GM18526 (cell line): ENCODE results near the gene PEAK3.

Experiments used
- POLR2A ChIP-seq: IDR thresholded peaks from 3 replicates; pipeline ENCODE4 v1.6.1; 2011; ENCODE audit not compliant: insufficient read length; ENCODE audit errors: extremely low read depth

PEAK3 gene

DNA sequence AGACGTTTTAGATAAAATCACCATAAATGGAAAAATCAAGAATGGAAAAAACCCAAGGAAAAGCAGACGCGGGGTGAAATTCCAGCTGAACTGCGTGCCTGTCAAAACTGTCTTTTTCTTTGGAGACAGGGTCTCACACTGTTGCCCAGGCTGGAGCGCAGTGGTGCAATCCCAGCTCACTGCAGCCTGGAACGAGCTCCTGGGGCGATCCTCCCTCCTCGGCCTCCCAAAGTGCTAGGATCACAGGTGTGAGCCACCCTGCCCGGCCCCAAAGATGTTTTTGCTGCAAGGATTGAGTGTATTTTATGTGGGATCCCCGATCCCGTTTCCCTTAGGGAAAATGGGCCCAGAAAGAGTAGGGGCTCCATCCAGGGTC is 875 bp upstream of the PEAK3 start:
- TF ChIP-seq POLR2A = no peak

- no peak for TF ChIP-seq POLR2A
Observed at GRCh38 chr19:2280633-2281264, 1.2 kb downstream of the PEAK3 start.

DNA sequence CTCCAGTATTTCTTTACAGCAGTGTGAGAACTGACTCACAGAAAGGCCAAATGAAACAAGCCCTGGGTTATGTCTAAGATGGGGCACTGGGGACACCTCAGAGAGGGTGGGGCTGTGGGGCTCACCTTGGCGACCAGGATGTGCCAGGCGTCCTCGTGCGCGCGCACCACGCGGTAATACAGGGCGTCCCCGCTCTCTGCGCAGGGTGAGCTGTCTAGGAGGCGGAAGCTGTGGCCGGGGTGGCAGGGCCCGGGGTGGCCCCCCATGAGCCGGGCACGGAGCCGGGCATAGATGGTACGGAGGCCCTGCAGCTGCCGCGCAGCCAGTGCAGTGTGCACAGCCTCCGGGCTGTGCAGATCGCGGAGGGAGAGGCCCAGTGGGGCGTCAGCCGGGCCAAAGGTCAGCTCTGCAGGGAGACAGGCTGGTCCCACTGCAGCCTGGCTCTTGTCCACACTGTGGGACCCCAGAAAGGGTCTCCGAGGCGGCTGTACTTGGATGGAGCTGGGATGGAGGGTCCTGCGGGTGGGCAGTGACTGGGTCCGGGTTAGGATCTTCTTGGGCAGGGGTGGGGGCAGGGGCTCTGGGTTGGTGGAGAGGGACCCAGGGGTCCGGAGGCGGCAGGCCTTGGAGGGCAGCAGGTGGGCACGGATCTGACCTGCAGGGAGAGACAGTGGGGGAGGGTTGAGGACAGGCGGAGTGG is 3.4 kb downstream of the PEAK3 start:
- no peak for TF ChIP-seq POLR2A

DNA sequence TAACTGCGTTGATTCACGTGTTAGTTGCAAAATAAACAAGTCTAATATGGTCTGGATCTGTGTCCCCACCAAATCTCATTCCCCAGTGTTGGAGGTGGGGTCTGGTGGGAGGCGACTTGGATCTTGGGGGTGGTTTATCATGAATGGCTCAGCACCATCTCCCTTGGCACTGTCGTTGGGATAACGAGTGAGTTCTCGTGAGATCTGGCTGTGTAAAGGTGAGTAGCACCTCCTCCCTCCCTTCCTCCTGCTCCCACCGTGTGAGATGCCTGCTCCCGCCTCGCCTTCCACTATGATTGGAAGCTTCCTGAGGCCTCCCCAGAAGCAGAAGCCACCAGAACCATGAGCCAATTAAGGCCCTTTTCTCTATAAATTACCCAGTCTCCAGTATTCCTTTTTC is 4.8 kb downstream of the PEAK3 start:
- no peak for TF ChIP-seq POLR2A

GRCh38 chr19:2276429-2276986 is 5.5 kb downstream of the PEAK3 start:
- TF ChIP-seq POLR2A = no peak

DNA sequence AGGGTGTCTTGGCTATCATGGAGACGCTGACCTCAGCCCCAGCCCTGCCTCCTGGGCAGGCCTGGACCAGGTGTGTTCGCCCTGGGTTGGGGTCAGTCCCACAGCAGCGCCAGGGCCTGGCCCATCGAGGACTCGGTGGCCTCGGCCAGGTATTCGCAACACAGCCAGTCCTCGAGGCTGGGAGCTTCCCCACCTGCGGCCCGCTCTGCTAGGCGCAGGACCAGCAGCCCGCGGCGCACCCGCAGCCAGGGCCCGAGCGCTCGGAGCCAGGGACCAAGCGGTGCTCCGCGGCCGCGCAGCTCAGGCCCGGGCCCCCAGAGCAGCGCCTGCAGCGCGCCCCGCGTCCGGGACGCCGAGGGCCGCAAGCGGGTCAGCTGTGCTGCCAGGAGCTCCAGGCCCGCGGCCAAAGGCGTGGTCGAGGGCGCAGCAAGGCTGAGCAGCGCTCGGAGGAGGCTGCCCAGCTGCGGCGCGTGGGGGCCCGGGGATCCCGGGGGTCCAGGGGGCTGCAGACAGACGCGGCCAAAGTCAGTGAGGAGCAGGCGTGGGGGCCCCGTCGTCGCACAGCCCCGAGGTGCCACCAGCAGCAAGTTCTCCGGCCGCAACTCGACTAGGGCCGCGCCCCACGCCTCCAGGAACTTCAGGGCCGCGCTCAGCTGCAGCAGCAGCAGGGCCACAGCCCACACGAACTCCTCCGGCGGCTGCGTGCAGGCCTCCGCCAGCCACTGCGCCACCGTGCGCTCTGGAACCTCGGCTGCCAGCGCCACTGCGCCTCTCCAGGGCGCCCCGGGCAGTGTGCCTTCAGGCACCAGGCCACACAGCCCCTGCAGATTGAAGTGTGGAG is 6.2 kb downstream of the PEAK3 start:
- TF ChIP-seq POLR2A = no peak

DNA sequence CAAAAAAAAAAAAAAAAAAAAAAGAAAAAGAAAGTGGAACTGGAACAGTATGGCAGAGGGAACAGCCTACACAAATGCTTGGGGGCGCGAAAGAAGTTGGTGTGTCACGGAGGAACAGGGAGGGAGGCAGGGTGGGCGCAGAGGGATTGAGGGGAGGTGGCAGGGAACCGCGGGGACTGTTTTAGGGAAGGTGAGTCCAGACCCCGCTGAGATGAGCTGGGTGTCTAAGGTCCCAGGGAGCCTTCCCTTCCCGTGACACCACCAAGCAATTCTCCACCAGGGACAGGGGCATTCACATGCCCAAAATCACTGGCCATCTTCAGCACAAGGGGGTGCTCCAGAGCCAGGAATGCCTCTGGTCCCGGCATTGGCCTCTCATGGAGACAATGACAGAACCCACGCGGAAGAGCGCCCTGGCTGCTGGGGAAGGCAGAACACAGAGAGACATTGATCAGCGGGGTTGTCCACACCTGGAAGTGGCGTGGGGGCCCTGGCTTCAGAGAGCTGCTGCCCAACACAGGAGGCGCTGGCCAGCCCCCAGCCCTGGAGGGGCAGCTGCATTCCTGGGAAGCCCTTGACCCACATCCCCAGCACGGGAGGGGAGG is 6.9 kb downstream of the PEAK3 start:
- TF ChIP-seq POLR2A = no peak

DNA sequence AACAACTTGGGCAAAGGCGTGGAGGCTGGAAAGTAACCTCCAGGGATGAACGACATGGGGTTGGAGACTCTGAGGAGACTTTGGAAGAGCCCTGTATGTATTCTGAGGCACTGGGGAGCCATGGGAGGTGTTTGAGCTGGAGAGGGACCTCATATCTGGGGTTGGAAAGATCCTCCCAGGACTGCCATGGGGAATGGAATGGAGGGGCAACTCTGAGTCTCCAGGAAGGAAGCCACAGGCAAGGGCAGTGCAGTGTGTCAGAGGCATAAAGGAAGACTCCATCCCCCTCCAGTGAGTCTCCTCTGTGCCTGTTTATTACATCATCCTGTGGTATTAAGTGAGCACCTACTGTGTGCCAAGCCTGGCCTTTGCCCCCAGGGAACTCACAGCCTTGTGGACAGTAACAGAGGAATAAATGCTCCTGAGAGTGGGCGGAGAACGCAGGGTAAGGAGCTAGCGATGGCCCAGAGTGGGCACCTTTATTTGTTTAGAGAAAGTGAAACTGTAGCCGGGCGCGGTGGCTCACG is 7.7 kb downstream of the PEAK3 start:
- TF ChIP-seq POLR2A = no peak

- TF ChIP-seq POLR2A = no peak
Observed at GRCh38 chr19:2273356-2274184, 8.4 kb downstream of the PEAK3 start.

DNA sequence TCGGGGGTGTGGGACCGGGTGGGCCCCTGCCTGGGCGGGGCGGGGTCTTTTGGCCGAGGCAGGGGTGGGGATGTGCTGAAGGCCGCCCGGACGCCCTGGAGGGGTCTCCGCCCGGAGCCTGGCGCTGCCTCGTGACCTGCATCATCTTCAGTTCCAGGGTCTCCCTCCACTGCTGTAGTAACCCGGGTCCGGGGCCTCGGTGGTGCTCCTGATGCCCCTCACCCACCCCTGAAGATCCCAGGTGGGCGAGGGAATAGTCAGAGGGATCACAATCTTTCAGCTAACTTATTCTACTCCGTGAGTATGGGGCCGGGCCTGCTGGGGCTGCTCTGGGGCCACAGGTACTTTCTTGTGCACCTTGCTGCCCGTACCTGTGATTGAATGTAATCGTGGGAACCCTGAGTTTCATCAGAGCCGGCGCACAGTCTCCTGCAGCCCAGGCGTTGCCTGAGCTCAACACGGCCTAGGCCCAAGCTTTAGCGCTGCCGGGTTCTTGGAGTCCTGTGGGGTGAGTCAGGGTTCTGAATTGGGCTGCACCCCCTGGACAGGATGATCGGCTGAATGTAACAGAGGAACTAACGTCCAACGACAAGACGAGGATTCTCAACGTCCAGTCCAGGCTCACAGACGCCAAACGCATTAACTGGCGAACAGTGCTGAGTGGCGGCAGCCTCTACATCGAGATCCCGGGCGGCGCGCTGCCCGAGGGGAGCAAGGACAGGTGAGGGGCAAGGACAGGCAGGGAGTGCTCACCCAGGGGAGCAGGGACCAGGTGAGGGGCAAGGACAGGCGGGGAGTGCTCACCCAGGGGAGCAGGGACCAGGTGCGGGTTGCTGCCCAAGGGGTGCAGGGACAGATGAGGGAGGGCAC is 10.5 kb downstream of the PEAK3 start:
- no peak for TF ChIP-seq POLR2A

DNA sequence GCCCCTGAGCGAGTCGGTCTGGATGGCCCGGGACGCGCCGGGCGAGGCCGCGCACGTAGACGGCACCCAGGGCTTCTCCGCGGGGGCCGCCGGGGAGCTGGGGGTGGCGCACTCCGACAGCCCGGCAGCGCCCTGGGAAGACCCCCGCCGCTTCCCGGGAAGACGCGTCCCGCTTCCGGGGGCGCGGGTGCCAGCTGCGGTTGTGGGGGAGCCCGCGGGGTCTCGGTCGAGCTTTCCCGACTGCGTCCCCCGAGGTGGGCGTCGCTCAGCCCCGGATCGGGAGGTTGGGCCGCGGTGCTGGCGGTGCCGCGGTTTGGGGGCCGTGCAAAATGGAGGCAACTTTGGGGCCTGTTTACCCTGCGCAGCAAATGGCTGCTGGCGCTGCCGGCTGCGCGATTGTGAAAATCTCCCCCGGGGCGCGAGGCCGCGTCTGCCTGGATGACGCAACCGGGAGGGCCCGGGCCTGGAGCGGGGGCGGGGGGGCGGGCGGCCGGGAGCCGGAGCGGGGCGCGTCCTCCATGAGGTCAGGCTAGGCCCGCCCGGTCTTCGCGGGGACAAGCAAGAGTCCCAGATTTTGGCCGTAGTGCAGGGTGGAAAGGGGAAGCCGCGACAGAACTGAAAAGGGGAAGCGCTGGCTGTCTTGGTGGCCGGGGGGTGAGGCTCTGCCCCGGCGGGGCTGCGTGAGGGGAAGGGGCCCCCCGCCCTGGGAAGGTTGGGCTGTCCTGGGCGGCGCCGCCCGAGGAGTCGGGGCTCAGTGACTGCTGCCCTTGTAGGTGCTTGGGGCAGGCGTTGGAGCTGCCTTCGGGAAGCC is 11.3 kb downstream of the PEAK3 start:
- no peak for TF ChIP-seq POLR2A

- no peak for TF ChIP-seq POLR2A
Observed at GRCh38 chr19:2270157-2270422, 11.9 kb downstream of the PEAK3 start.
